Dermis microvascular lymphatic vessel endothelial cell (primary cell): Measurements from ENCODE around the gene HDAC4. TPM values are rescaled to one million over a fixed set of nuclear protein-coding genes. Genes with fewer than 3 reads are reported as not detected.
A peak's percentile ranks its signal among the peaks of the same experiment; 100 is the strongest.
"Not testable (repeated sequence)": the region's sequence is repeated elsewhere in the genome, so short reads cannot be mapped to it uniquely, and the experiment has no call there.

ENCODE experiments used
- DNase-seq, 2 donors: peaks; one replicate each; pipeline versions ENCODE4 v3.0.0 to v3.0.0-alpha.2; 2010; ENCODE audit warnings: low read depth in 2 of 2
- total RNA-seq: library from RNA; depleted of rRNA; stranded (reverse); fragments of >200 nt; gene quantifications from 2 replicates; pipeline ENCODE4 v1.2.1, GENCODE V29; 2014

The HDAC4 gene
- total RNA-seq, 1 donor from 2014 or later = 10.4 TPM

DNA sequence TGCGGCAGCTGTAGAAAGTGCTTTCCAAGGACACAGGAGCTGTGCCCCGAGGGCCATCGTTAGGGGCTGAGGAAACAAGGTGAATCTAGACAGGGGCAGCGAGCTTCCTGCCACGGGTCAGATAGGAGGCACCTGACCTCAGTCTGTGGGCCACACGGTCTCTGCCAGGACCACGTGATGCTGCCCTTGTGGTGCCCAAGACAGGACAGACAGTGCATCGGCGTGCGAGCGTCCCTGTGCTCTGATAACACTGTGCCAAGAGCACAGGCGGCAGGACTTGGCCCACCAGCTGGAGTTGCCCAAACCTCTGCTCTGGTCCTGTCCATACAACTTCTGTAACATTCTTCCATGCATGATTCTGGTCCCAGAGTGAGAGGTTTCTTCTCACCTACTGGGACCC is 327.6 kb downstream of the HDAC4 start:
- DNase-seq = no peak

DNA sequence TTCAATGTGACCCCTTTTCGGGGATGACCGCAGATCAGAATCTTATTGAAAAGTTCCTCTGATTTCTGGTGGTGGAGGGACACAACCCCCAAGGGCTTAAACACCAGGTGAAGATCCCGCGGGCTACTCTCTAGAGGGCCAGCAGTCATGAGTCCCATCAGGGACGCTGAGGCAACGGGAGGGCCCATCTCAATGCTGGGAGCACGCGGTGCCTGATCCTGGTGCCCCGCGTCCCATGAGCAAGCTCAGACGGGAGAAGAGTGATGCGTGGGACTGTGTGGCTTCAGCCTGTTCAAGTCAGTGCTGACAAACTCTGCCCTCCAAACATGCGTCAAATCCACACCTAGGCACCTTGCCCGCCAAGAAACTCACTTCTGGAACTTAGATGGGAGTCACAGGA is 328.0 kb downstream of the HDAC4 start:
- no peak for DNase-seq

GRCh38 chr2:239070466-239070865 is 330.4 kb downstream of the HDAC4 start:
- no peak for DNase-seq

DNA sequence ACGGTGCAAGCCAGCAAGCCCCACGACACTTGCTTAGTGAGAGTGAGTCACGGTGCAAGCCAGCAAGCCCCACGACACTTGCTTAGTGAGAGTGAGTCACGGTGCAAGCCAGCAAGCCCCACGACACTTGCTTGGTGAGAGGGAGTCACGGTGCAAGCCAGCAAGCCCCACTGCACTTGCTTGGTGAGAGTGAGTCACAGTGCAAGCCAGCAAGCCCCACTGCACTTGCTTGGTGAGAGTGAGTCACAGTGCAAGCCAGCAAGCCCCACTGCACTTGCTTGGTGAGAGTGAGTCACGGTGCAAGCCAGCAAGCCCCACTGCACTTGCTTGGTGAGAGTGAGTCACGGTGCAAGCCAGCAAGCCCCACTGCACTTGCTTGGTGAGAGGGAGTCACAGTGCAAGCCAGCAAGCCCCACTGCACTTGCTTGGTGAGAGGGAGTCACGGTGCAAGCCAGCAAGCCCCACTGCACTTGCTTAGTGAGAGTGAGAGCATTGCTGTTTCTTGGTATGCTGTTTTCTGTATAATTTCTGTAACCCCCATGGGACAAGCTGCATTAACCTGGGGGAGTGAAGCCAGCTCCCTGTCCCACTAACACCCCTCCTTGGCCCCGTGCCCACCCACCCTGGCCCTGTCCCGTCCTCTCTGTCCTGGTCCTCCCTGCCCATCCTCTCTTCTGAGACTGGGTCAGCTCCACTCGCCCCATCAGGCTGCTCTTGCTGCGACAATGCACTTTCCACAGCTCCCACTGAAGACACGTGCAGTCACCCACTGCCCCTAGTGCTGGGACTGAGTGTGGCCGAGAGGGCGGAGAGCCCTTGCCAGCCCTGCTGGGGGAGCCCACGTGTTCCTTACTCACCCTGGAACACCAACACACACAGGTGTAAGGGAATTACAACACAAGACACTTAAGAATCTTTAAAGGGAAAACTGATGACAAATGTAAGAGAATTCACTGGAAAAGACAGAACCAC is 331.2 kb downstream of the HDAC4 start:
- not testable (repeated sequence) for DNase-seq

GRCh38 chr2:239068411-239068810 is 332.4 kb downstream of the HDAC4 start:
- DNase-seq = no peak

GRCh38 chr2:239067196-239067865 is 333.5 kb downstream of the HDAC4 start:
- DNase-seq = no peak

- DNase-seq = no peak
Observed at GRCh38 chr2:239066597-239066996, 334.2 kb downstream of the HDAC4 start.

DNA sequence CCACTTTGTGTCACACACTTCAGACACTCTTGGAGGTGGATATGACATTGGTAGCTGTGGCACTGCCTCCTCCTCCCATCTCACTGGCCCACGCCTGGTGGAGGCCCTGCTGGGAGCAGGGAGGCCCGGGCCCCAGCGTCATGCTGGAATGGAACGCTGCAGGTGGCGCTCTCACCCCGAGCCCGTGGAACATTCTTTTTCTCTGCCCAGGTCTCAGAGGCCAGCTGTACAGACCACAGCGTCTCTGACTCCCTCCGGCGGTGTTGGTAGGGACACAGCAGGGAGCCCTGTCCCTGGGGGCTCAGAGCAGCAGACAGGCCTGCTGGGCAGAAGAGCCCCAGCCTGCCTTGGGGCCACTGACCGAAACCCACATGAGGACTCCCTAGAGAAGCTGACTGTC is 334.9 kb downstream of the HDAC4 start:
- no peak for DNase-seq

DNA sequence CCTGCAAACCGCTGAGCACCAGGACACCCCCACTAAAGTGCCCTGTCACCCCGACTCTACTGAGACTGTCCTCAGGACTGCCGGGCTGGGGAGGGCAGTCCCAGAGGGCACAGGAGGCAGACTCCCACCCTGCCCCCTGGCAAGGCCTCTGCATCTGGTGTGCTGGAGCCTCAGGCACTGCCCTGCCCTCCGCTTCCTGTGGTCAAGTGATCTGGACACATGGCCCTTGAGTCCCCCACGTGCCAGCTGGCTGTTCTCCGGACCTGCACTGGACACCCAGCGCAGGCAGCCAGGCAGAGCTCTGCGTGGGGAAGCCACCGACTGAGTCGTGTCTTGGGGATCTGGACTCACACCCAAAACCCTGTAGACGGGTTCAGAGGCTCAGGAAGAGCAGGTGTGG is 335.3 kb downstream of the HDAC4 start:
- DNase-seq = no peak

DNA sequence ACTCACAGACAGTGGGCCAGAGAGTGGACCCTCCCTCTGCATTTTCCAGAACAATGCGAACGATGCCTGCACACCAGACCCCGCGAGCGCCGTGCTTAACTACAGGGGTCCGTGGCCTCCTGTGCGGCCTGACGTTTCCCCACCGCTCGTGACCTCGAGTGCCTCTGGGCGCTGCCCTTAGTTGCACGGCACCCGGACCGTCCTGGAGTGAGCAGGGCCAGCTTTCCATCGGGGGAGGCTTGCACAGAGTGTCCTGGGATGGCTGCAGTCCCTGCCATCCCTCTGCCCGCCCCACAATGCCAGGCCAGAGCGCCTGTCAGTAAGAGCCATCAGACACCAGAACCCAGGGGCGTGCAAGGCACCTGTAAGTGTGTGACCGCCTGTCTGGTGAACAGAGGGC is 335.9 kb downstream of the HDAC4 start:
- DNase-seq = no peak

DNA sequence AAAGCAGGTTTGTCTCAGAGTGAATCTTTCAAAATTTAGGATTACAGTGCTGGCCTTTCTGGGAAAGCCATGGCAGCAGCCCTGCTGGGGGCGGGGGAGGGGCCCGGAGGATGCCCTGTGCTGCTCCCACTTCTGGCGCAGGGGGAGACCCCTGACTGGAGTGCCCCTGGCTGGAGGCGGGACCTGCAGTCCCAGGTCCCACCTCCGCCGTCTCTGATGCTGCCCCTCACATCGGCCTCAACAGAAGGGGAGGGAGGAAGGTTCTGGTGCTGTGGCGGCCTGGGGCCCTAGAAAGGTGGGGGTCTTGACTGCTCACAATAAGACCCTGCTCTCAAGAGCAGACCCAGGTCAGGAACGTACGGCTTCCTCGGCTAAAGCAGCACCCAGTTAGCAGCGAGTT is 336.6 kb downstream of the HDAC4 start:
- DNase-seq = no peak

DNA sequence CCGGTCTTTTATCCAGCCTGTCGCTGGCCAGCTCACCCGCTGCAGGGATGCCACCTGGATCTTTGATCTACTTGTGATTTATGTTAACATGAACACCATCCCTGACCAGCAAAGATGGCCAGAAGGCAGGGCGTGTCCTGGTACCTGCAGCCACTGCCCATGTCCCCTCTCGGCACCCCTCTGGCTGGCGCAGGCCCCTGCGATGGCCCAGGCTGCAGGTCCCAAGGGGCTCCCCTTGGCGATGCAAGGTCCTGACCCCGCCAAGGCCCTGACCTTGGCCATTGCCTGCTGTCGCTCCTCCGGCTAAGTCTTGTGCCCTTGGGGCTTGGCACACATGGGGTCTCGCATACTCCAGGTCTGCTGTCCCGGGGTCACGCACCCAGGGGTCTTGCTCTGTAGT is 338.1 kb downstream of the HDAC4 start:
- no peak for DNase-seq

GRCh38 chr2:239061824-239062570 is 338.8 kb downstream of the HDAC4 start:
- no peak for DNase-seq

- no peak for DNase-seq
Observed at GRCh38 chr2:239061121-239061666, 339.6 kb downstream of the HDAC4 start.

DNA sequence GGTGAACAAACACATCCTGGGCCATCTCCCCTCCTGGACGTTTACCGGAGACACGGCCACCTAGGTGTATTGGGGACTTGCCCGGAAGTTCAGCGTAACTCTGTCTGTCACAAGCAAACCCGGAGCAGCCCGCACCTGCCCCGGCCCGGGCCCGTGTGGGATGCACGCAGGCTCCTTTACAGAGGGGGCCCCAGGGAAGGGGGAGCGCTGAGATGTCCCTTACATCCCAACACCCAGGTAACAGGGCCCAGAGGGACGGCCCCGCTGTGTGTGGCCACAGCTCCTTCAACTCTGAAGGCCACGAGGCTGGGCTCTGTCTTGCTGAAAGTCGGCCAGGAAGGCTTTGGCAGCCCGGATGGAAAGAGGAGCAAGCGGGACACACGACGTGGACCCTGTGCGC is 340.1 kb downstream of the HDAC4 start:
- no peak for DNase-seq

GRCh38 chr2:239059854-239060253 is 341.0 kb downstream of the HDAC4 start:
- no peak for DNase-seq

- no peak for DNase-seq
Observed at GRCh38 chr2:239058766-239059165, 342.1 kb downstream of the HDAC4 start.

DNA sequence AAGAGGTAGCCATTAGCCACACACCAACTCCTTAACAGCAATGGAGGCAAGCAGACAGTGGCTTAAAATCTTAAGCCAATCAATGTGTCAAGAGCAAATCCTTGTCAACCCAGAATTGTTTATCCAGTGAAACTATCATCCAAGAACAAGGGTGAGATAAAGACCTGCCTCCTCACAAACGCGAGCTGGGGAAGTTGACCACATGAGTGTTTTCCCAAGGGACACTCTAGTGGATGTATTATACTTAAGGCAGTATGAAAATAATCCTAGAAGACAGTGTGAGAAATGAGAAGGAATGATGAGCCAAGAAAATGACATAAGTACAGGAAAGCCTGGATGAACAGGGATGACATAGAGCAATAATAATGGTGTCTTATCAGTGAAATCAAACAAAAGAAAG is 343.3 kb downstream of the HDAC4 start:
- peak in 1 of 2 donors; percentile 31 for DNase-seq

GRCh38 chr2:239056611-239057010 is 344.2 kb downstream of the HDAC4 start:
- DNase-seq = no peak

- peak in 1 of 2 donors; percentile 42 for DNase-seq
Observed at GRCh38 chr2:239055756-239056493, 344.9 kb downstream of the HDAC4 start.

DNA sequence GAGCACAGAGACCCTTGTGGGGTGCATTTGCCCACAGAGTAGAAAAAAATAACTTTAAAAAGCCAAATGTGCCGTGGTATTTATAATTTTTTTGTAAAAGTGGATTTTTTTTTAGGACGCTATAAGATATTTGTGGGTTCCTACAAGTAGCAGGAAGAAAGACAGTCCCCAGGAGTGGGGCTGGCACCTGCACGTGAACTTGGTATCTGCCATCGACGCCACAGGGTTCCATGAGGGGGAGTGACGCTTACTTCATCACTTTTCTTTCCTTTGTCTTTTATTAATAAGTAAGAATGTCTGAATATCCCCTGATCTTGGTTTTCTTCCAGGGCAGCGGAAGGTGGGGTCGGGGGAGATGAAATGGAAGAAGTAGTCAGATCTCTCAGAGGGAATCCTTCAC is 345.9 kb downstream of the HDAC4 start:
- DNase-seq = no peak
